Endothelial cell of umbilical vein (primary cell): Measurements from ENCODE around the gene MLH1. TPM values are rescaled to one million over a fixed set of nuclear protein-coding genes. Genes with fewer than 3 reads are reported as not detected.

Experiments
- BruUV-seq: library from RNA; stranded (reverse); fragments of 400-500 nt; replicated peaks from 2 replicates; lab custom pipeline; 2021; lab: Mats Ljungman, UMichigan
- CTCF ChIA-PET: fragments of 300-600, 350-600 bp; sonication (Branson Sonifier 250); formaldehyde crosslinking; loops from one replicate; lab custom pipeline; 2021; ENCODE audit warnings: antibody characterized with exemption, inconsistent platforms; lab: Charles Lee
- POLR2A ChIA-PET: fragments of 300-600, 350-600 bp; sonication (Branson Sonifier 250); formaldehyde crosslinking; loops from one replicate; lab custom pipeline; 2021; ENCODE audit warnings: antibody characterized with exemption, inconsistent platforms; lab: Charles Lee
- DNase-seq: peaks from one replicate; pipeline ENCODE4 v3.0.0-alpha.2; 2011; ENCODE audit warnings: low read depth, low spot score
- FAIRE-seq: peaks from 2 replicates; lab custom pipeline; 2011; peaks lifted over from hg19 to GRCh38; lab: Jason Lieb, UNC
- H2AFZ ChIP-seq: 2 replicates; pipeline ENCODE4 v1.6.0; 2012; ENCODE audit warnings: low read depth, low read length, control low read depth, inconsistent platforms
- H3K27ac ChIP-seq: 2 replicates; pipeline ENCODE4 v1.5.1; 2011; ENCODE audit warnings: low read depth, mild to moderate bottlenecking, control low read depth, low read length, moderate library complexity; ENCODE audit not compliant: insufficient read depth
- H3K27me3 ChIP-seq, 2 experiments: 2 replicates each; pipeline versions ENCODE4 v1.6.0 to v1.6.1; 2011; ENCODE audit warnings: low read length in 2 of 2, mixed read lengths in 1 of 2; ENCODE audit not compliant: control insufficient read depth in 2 of 2, insufficient read depth in 2 of 2
- H3K36me3 ChIP-seq, 2 experiments: 2 replicates in 1 of 2; 3 replicates in 1 of 2; pipeline ENCODE4 v1.5.1; 2011; ENCODE audit warnings: low read length in 2 of 2, mild to moderate bottlenecking in 1 of 2, moderate library complexity in 1 of 2; ENCODE audit not compliant: control insufficient read depth in 2 of 2, insufficient read depth in 2 of 2; ENCODE audit errors: extremely low read depth in 1 of 2
- H3K4me1 ChIP-seq: 3 replicates; pipeline ENCODE4 v1.5.1; 2011; ENCODE audit warnings: mild to moderate bottlenecking, low read length; ENCODE audit not compliant: control insufficient read depth, insufficient read depth; ENCODE audit errors: extremely low read depth
- H3K4me2 ChIP-seq: 2 replicates; pipeline ENCODE4 v1.6.1; 2011; ENCODE audit warnings: low read length, control low read depth, mixed read lengths; ENCODE audit not compliant: insufficient read depth
- H3K4me3 ChIP-seq, 3 experiments: fragments of 200-600 bp in 1 of 3; sonication (generic), shearing (Covaris generic) in 1 of 3; replicated peaks in 1 of 3; 2 replicates each; pipeline ENCODE4 v1.5.1; 2011 to 2016; ENCODE audit warnings: control low read depth in 3 of 3, low read length in 3 of 3, mild to moderate bottlenecking in 2 of 3, inconsistent platforms in 1 of 3, low read depth in 1 of 3, moderate library complexity in 1 of 3; ENCODE audit not compliant: insufficient read depth in 1 of 3
- H3K79me2 ChIP-seq: 2 replicates; pipeline ENCODE4 v1.6.0; 2012; ENCODE audit warnings: low read length, inconsistent platforms; ENCODE audit not compliant: control insufficient read depth, insufficient read depth
- H3K9ac ChIP-seq: replicated peaks from 2 replicates; pipeline ENCODE3; 2011; ENCODE audit warnings: low read length, control low read depth; ENCODE audit not compliant: insufficient read depth; ENCODE audit errors: extremely low read depth
- H3K9me1 ChIP-seq: replicated peaks from 3 replicates; pipeline ENCODE4 v1.6.0; 2011; ENCODE audit warnings: mild to moderate bottlenecking, low read length; ENCODE audit not compliant: control insufficient read depth, insufficient read depth; ENCODE audit errors: extremely low read depth
- H3K9me3 ChIP-seq: replicated peaks from 2 replicates; pipeline ENCODE4 v1.5.1; 2012; ENCODE audit warnings: low read length, inconsistent platforms; ENCODE audit not compliant: control insufficient read depth, insufficient read depth
- H4K20me1 ChIP-seq: replicated peaks from 2 replicates; pipeline ENCODE3; 2011; ENCODE audit warnings: mild to moderate bottlenecking, low read length; ENCODE audit not compliant: control insufficient read depth, insufficient read depth; ENCODE audit errors: extremely low read depth
- CTCF ChIP-seq, 2 donors: IDR thresholded peaks; 1 replicate in 1 of 2; 2 replicates in 1 of 2; pipeline ENCODE4 v1.5.1; 2011; ENCODE audit warnings: low read length in 2 of 2, mild to moderate bottlenecking in 2 of 2, moderate library complexity in 2 of 2, control low read depth in 1 of 2, inconsistent platforms in 1 of 2, low read depth in 1 of 2; ENCODE audit not compliant: insufficient read depth in 1 of 2; ENCODE audit errors: extremely low read depth in 1 of 2
- EZH2 ChIP-seq: IDR thresholded peaks from 2 replicates; pipeline ENCODE4 v1.6.1; 2012; ENCODE audit warnings: borderline replicate concordance, low read depth, mild to moderate bottlenecking, moderate library complexity, low read length, inconsistent platforms; ENCODE audit not compliant: severe bottlenecking
- FOS ChIP-seq: IDR thresholded peaks from 2 replicates; pipeline ENCODE4 v1.6.1; 2011; ENCODE audit warnings: mild to moderate bottlenecking, low read length, moderate library complexity, borderline replicate concordance; ENCODE audit not compliant: insufficient read depth
- GATA2 ChIP-seq: IDR thresholded peaks from 2 replicates; pipeline ENCODE4 v1.7.0; 2011; ENCODE audit warnings: low read depth, mild to moderate bottlenecking, moderate library complexity, mixed read lengths, low read length; ENCODE audit not compliant: insufficient read length, insufficient read depth
- JUN ChIP-seq: IDR thresholded peaks from 2 replicates; pipeline ENCODE4 v1.6.1; 2011; ENCODE audit warnings: borderline replicate concordance, low read depth; ENCODE audit not compliant: insufficient read length, insufficient read depth
- MYC ChIP-seq: IDR thresholded peaks from one replicate; pipeline ENCODE4 v1.6.1; 2011; ENCODE audit warnings: mild to moderate bottlenecking, low read depth, low read length
- POLR2A ChIP-seq: IDR thresholded peaks from 2 replicates; pipeline ENCODE4 v1.6.1; 2012; ENCODE audit warnings: low read depth, mild to moderate bottlenecking, control low read depth, low read length
- POLR2AphosphoS5 ChIP-seq: IDR thresholded peaks from 2 replicates; pipeline ENCODE4 v1.6.1; 2012; ENCODE audit warnings: low read depth, mild to moderate bottlenecking, control low read depth, low read length, moderate library complexity; ENCODE audit not compliant: insufficient read depth
- dilution Hi-C: fragments of 300-500 bp; cut with MboI; formaldehyde crosslinking; loops from one replicate; pipeline ENCODE4 v1.15.0; 2019; ENCODE audit warnings: low sequenced_read_pairs; ENCODE audit not compliant: extremely low pct_ligation_motif_present
- intact Hi-C: fragments of 100-400 bp; cut with micrococcal nuclease; formaldehyde crosslinking; loops from one replicate; pipeline ENCODE4 v1.10.0; 2022
- polyA plus RNA-seq, 4 experiments: library from polyadenylated mRNA; depleted of rRNA in 3 of 4; stranded (reverse) in 3 of 4; unstranded in 1 of 4; fragments of >200 nt; gene quantifications; 2 replicates each; pipeline versions ENCODE4 v1.2.1 to v1.2.3, GENCODE V29; 2011 to 2012; ENCODE audit warnings: missing spikeins in 1 of 4
- total RNA-seq: library from RNA; stranded (reverse); gene quantifications from 2 replicates; pipeline ENCODE4 v1.2.3, GENCODE V29; 2021
- TF ChIP-seq, protein P1 (sequence below): IDR thresholded peaks from 2 replicates; pipeline ENCODE4 v1.6.1; 2011; ENCODE audit not compliant: insufficient read depth, insufficient read length

MLH1 gene
- total and polyA plus RNA-seq, 2 donors (not counting 3 experiments of a cell fraction or from before 2014, with no cell fraction given) = 22.2 to 32.9 TPM

GRCh38 chr3:37074178-37074577, 80.9 kb downstream of the MLH1 start:
- intact Hi-C loops = no loop called here

More at GRCh38 chr3:37074178-37074577, 80.9 kb downstream of the MLH1 start:
- no peak overlapping the region for H3K4me2 ChIP-seq
- dilution Hi-C loops = no loop called here
- TF ChIP-seq GATA2 (no peak), FOS (no peak), POLR2A (no peak), JUN (no peak), CTCF (IDR thresholded peaks at IDR 0.05; ENCODE audit: extremely low read depth in 1 of 2, insufficient read depth in 1 of 2, low read depth in 1 of 2, low read length in 2 of 2) (no peak), EZH2 (no peak), POLR2AphosphoS5 (no peak), MYC (no peak)
- TF ChIP-seq, protein P1, sequence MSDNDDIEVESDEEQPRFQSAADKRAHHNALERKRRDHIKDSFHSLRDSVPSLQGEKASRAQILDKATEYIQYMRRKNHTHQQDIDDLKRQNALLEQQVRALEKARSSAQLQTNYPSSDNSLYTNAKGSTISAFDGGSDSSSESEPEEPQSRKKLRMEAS = no peak
- H3K79me2 ChIP-seq = no peaks in the 10 kb centered on the region
- H3K9ac ChIP-seq = no peak overlapping the region
- FAIRE-seq = no peak
- no peak overlapping the region for H3K27ac ChIP-seq
- BruUV-seq = no TSS peak
- H3K36me3 ChIP-seq = peaks cover 1 to 9% of the 10 kb centered on the region in 2 experiments
- no peaks in the 10 kb centered on the region for H4K20me1 ChIP-seq
- no peaks in the 10 kb centered on the region for H3K9me3 ChIP-seq
- no peak overlapping the region for H2AFZ ChIP-seq
- H3K27me3 ChIP-seq = no peaks in the 10 kb centered on the region
- DNase-seq = no peak
- CTCF ChIA-PET = interaction anchor here (1.0 to 1.5 kb wide), 2 partner anchors 10 to 17 kb away, joined by 3 to 4 read pairs; no protein-coding TSS in a partner anchor
- H3K4me1 ChIP-seq = peaks cover 11% of the 10 kb centered on the region
- no peak overlapping the region for H3K4me3 ChIP-seq
- POLR2A ChIA-PET = no interaction called here
- no peaks in the 10 kb centered on the region for H3K9me1 ChIP-seq
